GM23248 (cell line): Measurements from ENCODE around the gene DUSP7. TPM values are rescaled to one million over a fixed set of nuclear protein-coding genes. Genes with fewer than 3 reads are reported as not detected.
"Not testable (repeated sequence)": the region's sequence is repeated elsewhere in the genome, so short reads cannot be mapped to it uniquely, and the experiment has no call there.

ENCODE experiments used
- DNase-seq: peaks from one replicate; pipeline ENCODE4 v3.0.0-alpha.2; 2015
- H2AFZ ChIP-seq: fragments of 200-600 bp; sonication (generic); 2 replicates; pipeline ENCODE4 v1.6.1; 2016; ENCODE audit warnings: antibody characterized with exemption
- H3F3A ChIP-seq: fragments of 200-600 bp; sonication (generic); 2 replicates; pipeline ENCODE4 v1.6.1; 2016; ENCODE audit warnings: mild to moderate bottlenecking, antibody characterized with exemption, mixed run types; ENCODE audit not compliant: insufficient read depth
- H3K27ac ChIP-seq: fragments of 200-600 bp; sonication (generic); 2 replicates; pipeline ENCODE4 v1.5.1; 2016; ENCODE audit warnings: mild to moderate bottlenecking
- H3K27me3 ChIP-seq: fragments of 200-600 bp; sonication (generic); replicated peaks from 2 replicates; pipeline ENCODE4 v1.6.1; 2016; ENCODE audit warnings: mild to moderate bottlenecking; ENCODE audit not compliant: insufficient read depth
- H3K36me3 ChIP-seq: fragments of 200-600 bp; sonication (generic); 2 replicates; pipeline ENCODE4 v1.6.1; 2016; ENCODE audit warnings: low read depth, mild to moderate bottlenecking
- H3K4me1 ChIP-seq: fragments of 200-600 bp; sonication (generic); 2 replicates; pipeline ENCODE4 v1.6.1; 2016; ENCODE audit warnings: mild to moderate bottlenecking; ENCODE audit not compliant: insufficient read depth
- H3K4me2 ChIP-seq: fragments of 200-600 bp; sonication (generic); one replicate; pipeline ENCODE4 v1.6.1; 2016; ENCODE audit warnings: mild to moderate bottlenecking; ENCODE audit not compliant: unreplicated experiment
- H3K4me3 ChIP-seq: fragments of 200-600 bp; sonication (generic); 2 replicates; pipeline ENCODE4 v1.5.1; 2016; ENCODE audit warnings: mild to moderate bottlenecking
- H3K79me2 ChIP-seq: fragments of 200-600 bp; sonication (generic); 2 replicates; pipeline ENCODE4 v1.6.1; 2016; ENCODE audit warnings: mild to moderate bottlenecking; ENCODE audit not compliant: insufficient read depth
- H3K9ac ChIP-seq: fragments of 200-600 bp; sonication (generic); 2 replicates; pipeline ENCODE4 v1.6.1; 2016; ENCODE audit warnings: mild to moderate bottlenecking
- H3K9me2 ChIP-seq: fragments of 200-600 bp; sonication (generic); 2 replicates; pipeline ENCODE4 v1.6.1; 2016; ENCODE audit warnings: mixed run types, mild to moderate bottlenecking, moderate library complexity; ENCODE audit not compliant: insufficient read depth
- H3K9me3 ChIP-seq: fragments of 200-600 bp; sonication (generic); one replicate; pipeline ENCODE4 v1.6.1; 2017; ENCODE audit warnings: low read depth
- H4K20me1 ChIP-seq: fragments of 200-600 bp; sonication (generic); 2 replicates; pipeline ENCODE4 v1.6.0; 2016; ENCODE audit not compliant: insufficient read depth
- EZH2 ChIP-seq: fragments of 200-600 bp; sonication (generic); IDR thresholded peaks from 2 replicates; pipeline ENCODE4 v1.6.1; 2018; ENCODE audit warnings: antibody characterized with exemption, mild to moderate bottlenecking; ENCODE audit not compliant: insufficient read depth, poor library complexity, severe bottlenecking
- EZH2phosphoT487 ChIP-seq: fragments of 200-600 bp; sonication (generic); IDR thresholded peaks from 2 replicates; pipeline ENCODE4 v1.6.1; 2018; ENCODE audit warnings: antibody characterized with exemption, moderate library complexity, mild to moderate bottlenecking, low read depth; ENCODE audit not compliant: insufficient read depth
- WGBS, 2 experiments: methylation state at CpG; one replicate each; pipeline ENCODE4 v1.1.6; 2015 to 2017; ENCODE audit warnings: low lambda C conversion rate in 2 of 2, low coverage in 1 of 2; ENCODE audit errors: missing lambda C conversion rate in 2 of 2; 5-methylcytosine and 5-hydroxymethylcytosine counted together
- in situ Hi-C: fragments of 300-500 bp; cut with MboI; formaldehyde crosslinking; loops from 2 replicates; pipeline ENCODE4 v1.15.0; 2020
- polyA plus RNA-seq: library from polyadenylated mRNA; unstranded; fragments of >200 nt; fragmentation: Nextera tagmentation; extraction: Ambion mirVana; gene quantifications from 2 replicates; pipeline ENCODE4 v1.2.1, GENCODE V29; 2016
- total RNA-seq: library from RNA; depleted of rRNA; stranded (reverse); fragments of >200 nt; shearing (Covaris generic); gene quantifications from 2 replicates; pipeline ENCODE4 v1.2.3, GENCODE V29; 2014

The DUSP7 gene
- total and polyA plus RNA-seq, 2 experiments from 2014 or later, result 5.8 to 17.7 TPM

DNA sequence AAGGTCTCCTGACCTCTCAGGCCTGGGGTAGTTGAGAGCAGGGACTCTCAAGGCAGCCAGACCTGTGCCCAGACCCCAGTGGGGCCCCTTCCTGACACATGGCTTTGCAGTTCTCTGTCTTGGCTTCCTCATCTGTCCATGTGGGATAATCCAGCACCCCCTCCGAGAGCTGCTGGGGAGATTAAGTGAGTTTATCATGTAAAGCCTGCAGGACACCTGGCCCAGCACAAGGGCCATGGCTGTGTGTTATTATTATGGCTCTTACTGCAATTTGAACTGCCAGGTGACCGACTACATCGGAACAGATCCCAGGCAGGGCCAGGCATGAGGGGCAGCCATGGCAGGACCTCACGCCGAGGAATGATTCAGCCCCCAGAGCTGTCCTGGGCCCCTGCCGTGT is 12.6 kb downstream of the DUSP7 start:
- in situ Hi-C loops, result no loop called here
- no peak overlapping the region for H3K4me3 ChIP-seq
- H3K4me1 ChIP-seq, result peaks cover 27% of the 10 kb centered on the region
- no peak for DNase-seq
- H3K9me2 ChIP-seq, result no peaks in the 10 kb centered on the region
- H3K79me2 ChIP-seq, result no peaks in the 10 kb centered on the region
- TF ChIP-seq EZH2 (no peak), EZH2phosphoT487 (no peak)
- H3K9ac ChIP-seq, result no peak overlapping the region
- H3K27me3 ChIP-seq, result no peaks in the 10 kb centered on the region
- H3F3A ChIP-seq, result peaks cover 16% of the 10 kb centered on the region
- H3K4me2 ChIP-seq, result no peak overlapping the region
- no peak overlapping the region for H2AFZ ChIP-seq
- H3K27ac ChIP-seq, result no peak overlapping the region
- 0 out of 2 replicates have a peak, but pooled peaks cover under 1% of the 10 kb centered on the region for H3K36me3 ChIP-seq
- WGBS, 2 experiments, result 77 to 80% methylated on average over 6 of the region's 6 CpGs
- no peaks in the 10 kb centered on the region for H3K9me3 ChIP-seq
- no peaks in the 10 kb centered on the region for H4K20me1 ChIP-seq

DNA sequence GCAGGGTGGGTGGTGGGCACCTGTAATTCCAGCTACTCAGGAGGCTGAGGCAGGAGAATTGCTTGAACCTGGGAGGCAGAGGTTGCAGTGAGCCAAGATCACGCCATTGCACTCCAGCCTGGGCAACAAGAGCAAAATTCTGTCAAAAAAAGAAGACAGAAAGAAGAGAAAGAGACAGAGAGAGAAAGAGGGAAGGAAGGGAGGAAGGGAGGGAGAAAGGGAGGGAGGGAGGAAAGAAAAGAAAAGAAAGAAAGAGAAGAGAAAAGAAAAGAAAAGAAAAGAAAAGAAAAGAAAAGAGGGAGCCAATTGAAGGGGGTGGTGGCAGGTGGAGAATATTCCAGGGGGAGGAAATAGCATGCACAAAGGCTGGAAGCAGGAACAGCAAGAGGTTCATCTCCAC is 13.3 kb downstream of the DUSP7 start:
- H3K4me3 ChIP-seq, H3K36me3 ChIP-seq, H3K9ac ChIP-seq, H3K79me2 ChIP-seq, DNase-seq, H3K9me3 ChIP-seq, H3K27me3 ChIP-seq, H3K4me2 ChIP-seq, H4K20me1 ChIP-seq, H3K27ac ChIP-seq, in situ Hi-C loops, H2AFZ ChIP-seq, H3K9me2 ChIP-seq: not testable (repeated sequence)
- Histone ChIP-seq H3F3A (peaks cover 12% of the 10 kb centered on the region; the same call in 1 of the 2 replicates), H3K4me1 (peaks cover 27% of the 10 kb centered on the region)
- 92 to 97% methylated on average over 1 of the region's 1 CpG for WGBS, 2 experiments

DNA sequence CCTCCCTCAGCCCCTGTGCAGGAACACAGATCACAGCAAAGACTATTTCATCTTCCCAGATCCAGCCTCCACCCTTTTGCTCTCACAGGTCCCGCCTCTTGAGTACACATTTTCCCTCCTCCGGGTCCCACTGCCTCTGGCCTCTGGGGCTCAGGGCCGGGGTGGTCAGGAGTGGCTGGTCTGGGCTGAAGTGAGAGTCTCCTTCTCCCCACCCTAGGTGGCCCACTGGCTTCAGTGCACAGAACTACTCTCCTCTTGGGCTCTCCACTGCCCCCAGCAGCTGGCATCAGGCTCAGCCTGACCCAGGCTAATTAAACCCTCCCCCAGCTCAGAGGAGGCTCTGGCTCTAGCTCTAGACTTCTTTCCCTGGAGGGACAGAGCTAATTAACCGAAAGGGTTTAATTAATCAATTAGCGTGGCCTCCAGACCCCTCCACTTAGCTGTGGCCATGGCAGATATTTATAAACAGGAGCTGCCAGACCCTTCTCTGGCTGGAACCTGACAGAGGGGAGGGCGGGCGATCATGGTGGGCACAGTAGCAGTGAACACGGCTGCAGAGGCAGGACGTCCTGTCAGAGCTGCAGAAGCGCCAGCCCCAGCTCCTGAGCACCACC is 15.1 kb downstream of the DUSP7 start:
- DNase-seq, result peak; percentile 38
- no peaks in the 10 kb centered on the region for H3K36me3 ChIP-seq
- in situ Hi-C loops, result no loop called here
- no peaks in the 10 kb centered on the region for H3K9me2 ChIP-seq
- no peaks in the 10 kb centered on the region for H3K9me3 ChIP-seq
- no peak overlapping the region for H2AFZ ChIP-seq
- no peak overlapping the region for H3K4me3 ChIP-seq
- TF ChIP-seq EZH2phosphoT487, result no peak
- no peak for TF ChIP-seq EZH2
- 65 to 73% methylated on average over 9 to 10 of the region's 10 CpGs for WGBS, 2 experiments
- no peaks in the 10 kb centered on the region for H3K79me2 ChIP-seq
- no peaks in the 10 kb centered on the region for H3K27me3 ChIP-seq
- H3K4me2 ChIP-seq, result no peak overlapping the region
- H3F3A ChIP-seq, result peaks cover 4% of the 10 kb centered on the region; the same call in 1 of the 2 replicates
- no peak overlapping the region for H3K9ac ChIP-seq
- no peaks in the 10 kb centered on the region for H4K20me1 ChIP-seq
- no peak overlapping the region for H3K27ac ChIP-seq
- peaks cover 12% of the 10 kb centered on the region for H3K4me1 ChIP-seq

DNA sequence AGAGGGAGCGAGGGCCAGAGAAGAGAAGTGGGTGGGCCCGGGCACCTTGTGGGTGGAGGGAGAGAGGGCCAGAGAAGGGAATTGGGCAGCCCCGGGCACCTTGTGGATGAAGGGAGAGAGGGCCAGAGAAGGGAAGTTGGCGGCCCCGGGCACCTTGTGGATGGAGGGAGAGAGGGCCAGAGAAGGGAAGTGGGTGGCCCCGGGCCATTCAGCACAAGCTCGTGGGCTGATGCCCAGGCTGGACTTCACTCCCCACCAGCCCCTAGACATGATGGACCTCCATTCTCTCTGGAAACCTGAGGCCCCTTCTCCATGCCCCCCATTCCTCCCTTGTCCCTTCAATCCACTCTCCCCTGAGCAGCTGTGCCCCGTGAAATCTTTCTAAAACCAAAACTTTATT is 15.8 kb downstream of the DUSP7 start:
- WGBS, 2 experiments, result 60 to 78% methylated on average over 1 to 8 of the region's 8 CpGs
- Histone ChIP-seq H3K79me2 (no peaks in the 10 kb centered on the region), H4K20me1 (no peaks in the 10 kb centered on the region), H3K4me1 (peaks cover 5% of the 10 kb centered on the region), H3K9me2 (no peaks in the 10 kb centered on the region), H3K4me2 (no peak overlapping the region), H2AFZ (no peak overlapping the region), H3K36me3 (no peaks in the 10 kb centered on the region), H3F3A (no peaks in the 10 kb centered on the region), H3K9me3 (no peaks in the 10 kb centered on the region), H3K27ac (no peak overlapping the region), H3K4me3 (no peak overlapping the region), H3K9ac (no peak overlapping the region), H3K27me3 (no peaks in the 10 kb centered on the region)
- TF ChIP-seq EZH2 (no peak), EZH2phosphoT487 (no peak)
- in situ Hi-C loops, result no loop called here
- DNase-seq, result no peak

DNA sequence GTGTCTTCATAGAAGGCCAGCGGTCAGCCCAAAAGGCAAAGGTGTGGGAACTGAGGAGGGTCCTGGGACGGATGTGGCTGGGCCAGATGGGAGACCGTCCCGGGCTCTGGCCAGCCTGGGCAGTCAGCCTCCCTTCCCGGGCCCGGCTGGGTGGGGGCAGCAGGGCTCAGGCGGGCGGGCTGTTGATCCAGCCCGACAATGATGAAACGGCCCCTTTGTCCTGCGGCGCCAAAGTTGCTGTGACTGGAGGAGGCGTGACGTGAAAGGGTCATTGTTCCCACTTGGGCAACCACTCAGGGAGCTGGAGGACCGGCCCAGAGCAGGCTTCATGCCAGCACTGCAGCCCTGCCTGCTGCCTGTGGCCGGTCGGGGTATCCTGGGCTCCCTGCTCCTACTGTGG is 16.5 kb downstream of the DUSP7 start:
- no peaks in the 10 kb centered on the region for H3K9me2 ChIP-seq
- H3F3A ChIP-seq, result no peaks in the 10 kb centered on the region
- H3K9me3 ChIP-seq, result no peaks in the 10 kb centered on the region
- no peaks in the 10 kb centered on the region for H3K36me3 ChIP-seq
- no peak overlapping the region for H3K4me3 ChIP-seq
- no peaks in the 10 kb centered on the region for H4K20me1 ChIP-seq
- H3K4me2 ChIP-seq, result no peak overlapping the region
- no peaks in the 10 kb centered on the region for H3K4me1 ChIP-seq
- H3K27ac ChIP-seq, result no peak overlapping the region
- TF ChIP-seq EZH2 (no peak), EZH2phosphoT487 (no peak)
- no peak for DNase-seq
- H3K27me3 ChIP-seq, result no peaks in the 10 kb centered on the region
- H2AFZ ChIP-seq, result no peak overlapping the region
- H3K79me2 ChIP-seq, result no peaks in the 10 kb centered on the region
- in situ Hi-C loops, result no loop called here
- WGBS, 2 experiments, result 75 to 83% methylated on average over 10 to 17 of the region's 17 CpGs
- H3K9ac ChIP-seq, result no peak overlapping the region
